GM19099 (cell line): ENCODE results near the gene EMX1.

Experiments used
- POLR2A ChIP-seq: IDR thresholded peaks from 3 replicates; pipeline ENCODE4 v1.6.1; 2011; ENCODE audit warnings: low read depth; ENCODE audit not compliant: insufficient read length; ENCODE audit errors: extremely low read depth

The EMX1 gene

DNA sequence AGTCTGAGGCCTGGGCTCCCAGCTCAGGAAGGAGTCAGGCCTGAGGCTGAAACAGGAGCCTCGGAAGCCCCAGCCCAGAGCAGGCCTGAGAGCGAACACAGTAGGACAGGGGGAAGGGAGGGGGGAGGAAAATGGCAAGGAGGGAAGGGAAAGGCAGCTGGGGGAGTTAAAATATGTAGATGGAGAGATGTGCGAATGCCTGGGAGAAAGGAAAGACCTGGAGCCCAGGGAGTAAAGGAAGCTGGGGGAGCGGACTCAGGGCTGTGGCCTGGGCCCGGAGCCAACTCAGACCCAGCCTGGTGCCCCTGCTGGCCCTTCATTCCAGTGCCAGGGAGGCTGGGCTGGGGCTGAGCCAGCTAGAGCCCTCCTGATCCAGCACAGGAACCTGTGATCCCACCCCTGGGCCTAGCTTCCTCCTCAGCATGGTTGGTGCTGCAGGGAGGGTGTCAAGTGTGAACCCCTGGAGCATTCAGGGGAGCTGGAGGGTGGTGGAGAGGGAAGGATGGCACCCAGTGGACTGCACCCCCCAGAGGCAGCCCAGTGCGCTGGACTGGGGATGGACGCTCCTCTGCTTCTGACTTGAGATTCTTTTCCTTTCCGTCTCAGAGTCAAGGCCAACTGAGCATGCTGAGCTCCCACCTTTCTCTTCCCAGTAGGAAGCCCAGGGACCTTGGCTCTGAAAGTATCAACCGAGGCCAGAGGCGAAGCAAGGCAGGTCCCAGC lies 46.3 kb downstream of the EMX1 start:
- TF ChIP-seq POLR2A, result no peak

DNA sequence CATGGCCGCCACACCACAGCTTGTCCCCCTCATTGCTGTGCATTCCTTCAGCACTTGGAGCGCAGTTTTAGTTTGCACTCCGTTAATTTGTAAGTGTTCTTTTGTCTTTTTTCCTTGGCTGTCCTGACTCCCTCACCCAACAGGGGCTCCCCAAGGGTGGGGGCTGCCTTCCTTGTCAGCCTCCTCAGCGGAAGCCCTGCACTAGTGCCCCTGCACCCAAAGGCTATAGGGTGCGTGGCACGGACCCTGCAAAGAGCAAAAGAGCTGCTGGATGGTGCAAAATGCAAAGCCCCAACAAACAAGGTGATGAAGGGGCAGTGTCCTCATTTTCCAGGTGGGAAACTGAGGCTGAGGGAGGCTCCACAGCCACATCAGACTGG lies 46.8 kb downstream of the EMX1 start:
- TF ChIP-seq POLR2A, result no peak

DNA sequence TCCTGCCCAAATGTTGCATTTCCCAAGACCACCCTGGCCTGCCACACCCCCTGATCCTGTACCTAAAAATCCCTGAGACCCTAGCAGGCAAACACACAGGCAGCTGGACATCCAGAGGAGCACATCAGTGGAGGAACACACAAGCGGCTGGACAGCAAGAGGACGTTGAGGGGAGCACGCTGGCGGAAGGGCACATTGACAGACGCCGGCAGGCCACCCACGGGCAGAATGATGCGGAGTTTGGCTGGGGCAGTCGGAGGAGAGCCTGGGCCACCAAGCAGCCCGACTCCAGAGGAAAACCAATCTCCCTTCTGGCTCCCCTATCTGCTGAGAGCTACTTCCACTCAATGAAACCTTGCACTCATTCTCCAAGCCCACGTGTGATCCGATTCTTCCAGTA lies 47.7 kb downstream of the EMX1 start:
- TF ChIP-seq POLR2A, result no peak

GRCh38 chr2:72965770-72966450 lies 48.6 kb downstream of the EMX1 start:
- TF ChIP-seq POLR2A, result no peak

DNA sequence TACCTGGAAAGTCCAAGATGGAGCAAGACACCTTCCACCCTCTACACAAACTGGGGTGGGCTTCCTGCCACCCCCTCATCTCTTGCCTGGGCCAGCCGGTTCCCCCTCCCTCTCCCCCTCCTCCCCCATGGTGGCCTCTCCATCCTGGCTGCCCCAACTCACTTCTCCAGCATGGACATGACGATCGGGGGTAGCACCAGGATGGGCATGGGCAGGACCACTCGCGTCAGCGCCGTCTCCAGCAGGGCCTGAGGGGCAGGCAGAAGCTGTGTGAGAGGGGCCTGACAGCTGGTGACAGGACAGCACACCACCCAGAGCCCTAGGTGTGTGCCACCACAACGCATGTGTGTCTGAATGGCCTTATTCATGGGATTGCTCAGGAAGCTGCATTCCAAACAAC lies 51.0 kb downstream of the EMX1 start:
- no peak for TF ChIP-seq POLR2A

DNA sequence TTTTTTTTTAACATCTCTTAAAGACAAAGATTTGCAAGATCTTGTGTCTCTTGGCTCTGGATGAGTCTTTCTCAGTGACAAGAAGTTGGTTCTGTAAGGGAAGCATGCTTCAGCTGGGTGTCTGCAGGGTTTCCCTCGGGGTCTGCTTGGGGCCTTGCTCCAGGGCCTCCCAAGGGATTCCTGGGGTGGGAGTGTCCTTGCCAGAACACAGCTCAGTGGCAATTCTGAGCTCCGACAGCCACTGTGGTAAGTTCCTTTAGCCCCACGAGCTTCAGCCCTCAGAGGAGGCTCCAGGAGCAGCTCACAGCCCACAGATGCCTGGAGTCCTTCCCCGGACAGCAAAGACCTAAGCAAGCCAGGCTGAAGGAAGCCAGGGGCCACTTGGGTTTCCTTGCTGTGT lies 52.4 kb downstream of the EMX1 start:
- TF ChIP-seq POLR2A, result no peak

GRCh38 chr2:72971036-72971435 lies 53.7 kb downstream of the EMX1 start:
- no peak for TF ChIP-seq POLR2A

DNA sequence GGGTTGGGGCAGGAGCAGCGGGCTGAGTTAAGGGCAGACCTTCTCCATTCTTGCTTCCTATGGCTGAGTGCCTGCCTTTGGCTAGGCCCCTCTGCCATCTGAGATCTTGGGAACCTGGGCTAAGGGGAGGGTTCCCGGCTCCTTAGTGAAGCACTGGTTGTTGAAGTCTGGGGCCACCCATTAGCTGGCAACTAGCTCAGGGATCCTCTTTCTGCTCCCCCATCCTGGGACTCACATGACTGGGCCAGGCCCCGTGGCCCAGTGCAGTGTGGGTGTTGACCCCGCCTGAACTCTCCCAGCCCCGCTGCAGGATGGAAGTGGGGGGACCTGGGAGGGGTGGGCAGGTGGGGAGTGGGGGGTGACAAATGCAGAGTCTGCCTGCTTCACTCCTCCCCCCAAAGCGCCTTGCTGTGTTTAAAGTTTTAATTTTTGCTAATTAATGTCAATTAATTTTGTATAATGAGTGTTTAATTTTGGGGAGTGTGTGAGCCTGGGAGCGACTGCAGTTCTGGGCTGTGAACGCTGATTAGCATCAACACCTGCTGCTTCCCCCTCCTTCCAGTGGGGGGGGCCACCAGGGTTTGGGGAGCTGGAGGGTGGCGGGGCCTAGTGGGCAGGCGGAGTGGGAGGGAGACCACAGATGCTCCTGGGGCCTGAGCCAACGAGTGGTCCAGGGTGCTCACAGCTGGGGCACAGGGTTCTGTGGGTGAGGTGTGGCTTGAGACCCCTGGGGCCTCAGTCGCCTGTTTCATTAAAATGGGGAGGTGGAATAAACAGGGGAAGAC lies 55.2 kb downstream of the EMX1 start:
- TF ChIP-seq POLR2A, result no peak

DNA sequence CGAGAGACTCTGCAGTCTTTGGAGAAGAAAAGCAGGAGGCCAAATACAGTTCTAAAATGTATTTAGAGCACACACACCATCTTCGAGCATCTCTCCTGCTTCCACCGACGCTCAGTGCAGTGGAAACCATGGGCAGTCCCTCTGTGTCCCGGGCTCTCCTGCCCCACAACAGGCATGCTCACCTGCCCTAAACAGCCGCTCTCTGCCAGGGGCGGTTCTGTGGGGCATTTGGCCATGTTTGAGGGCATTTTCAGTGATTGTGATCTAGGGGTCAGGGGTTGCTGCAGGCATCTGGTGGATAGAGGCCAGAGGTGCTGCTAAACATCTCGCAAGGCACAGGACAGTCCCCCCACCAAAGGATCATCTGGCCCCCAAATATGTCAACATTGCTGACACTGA lies 55.8 kb downstream of the EMX1 start:
- TF ChIP-seq POLR2A, result no peak

DNA sequence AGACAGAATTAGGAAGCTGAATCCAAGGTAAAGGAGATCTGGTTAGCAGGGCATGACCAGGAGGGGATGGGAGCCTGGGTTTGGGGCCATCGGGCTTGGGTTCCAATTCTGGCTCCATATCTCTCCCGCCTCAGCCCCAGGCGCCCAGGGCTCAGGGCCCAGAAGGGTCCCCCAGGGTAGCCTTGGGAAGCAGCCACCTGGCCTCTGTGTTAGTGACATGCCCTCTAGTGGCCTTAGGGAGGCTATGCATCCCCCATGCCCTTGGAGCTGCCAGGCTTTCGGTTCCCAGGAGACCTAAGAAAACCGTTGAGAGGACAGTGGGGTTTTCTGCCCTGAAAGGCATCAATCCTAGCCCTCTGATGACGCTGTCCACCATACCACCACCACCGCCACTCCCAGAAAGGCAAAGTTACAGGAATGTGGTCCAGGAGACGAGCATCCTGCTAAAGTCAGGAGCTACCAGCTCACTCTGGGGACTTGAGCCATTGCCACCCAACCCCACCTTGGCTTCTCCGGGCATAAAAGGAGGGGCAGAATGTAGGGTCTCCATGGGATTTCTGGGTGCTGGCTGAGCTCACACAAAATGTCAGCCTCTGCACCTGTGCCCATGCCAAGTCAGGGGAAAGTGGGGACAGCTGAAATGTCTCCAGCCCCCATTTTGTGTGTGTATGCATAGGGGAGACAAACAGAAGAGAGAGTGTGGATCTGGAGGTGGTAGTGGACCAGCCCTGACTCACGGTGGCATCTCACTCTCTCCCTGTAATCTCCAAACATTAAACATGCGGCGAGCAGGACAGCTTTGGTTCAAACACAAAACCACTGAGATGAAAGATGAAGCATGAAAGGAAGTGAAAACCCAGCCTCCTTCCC lies 56.5 kb downstream of the EMX1 start:
- no peak for TF ChIP-seq POLR2A

DNA sequence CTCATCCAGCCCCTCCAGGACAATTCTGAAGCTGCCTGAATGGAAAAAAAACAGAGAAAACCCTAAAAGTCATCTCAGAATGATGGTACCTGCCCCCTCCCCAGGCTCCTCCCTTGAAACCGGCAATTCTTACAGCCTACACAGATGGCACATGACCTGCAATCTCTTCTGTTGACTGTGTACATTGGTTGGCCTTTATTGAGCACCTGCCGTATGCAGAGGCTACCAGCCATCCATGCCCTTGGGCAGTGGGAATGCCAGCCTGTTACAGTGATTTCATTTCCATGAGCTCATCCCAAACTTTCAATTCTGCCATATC lies 57.1 kb downstream of the EMX1 start:
- no peak for TF ChIP-seq POLR2A

GRCh38 chr2:72975017-72975416 lies 57.7 kb downstream of the EMX1 start:
- TF ChIP-seq POLR2A, result no peak

- no peak for TF ChIP-seq POLR2A
Measured at GRCh38 chr2:72979896-72980295, 62.6 kb downstream of the EMX1 start.

GRCh38 chr2:72980535-72981217 lies 63.4 kb downstream of the EMX1 start:
- no peak for TF ChIP-seq POLR2A

DNA sequence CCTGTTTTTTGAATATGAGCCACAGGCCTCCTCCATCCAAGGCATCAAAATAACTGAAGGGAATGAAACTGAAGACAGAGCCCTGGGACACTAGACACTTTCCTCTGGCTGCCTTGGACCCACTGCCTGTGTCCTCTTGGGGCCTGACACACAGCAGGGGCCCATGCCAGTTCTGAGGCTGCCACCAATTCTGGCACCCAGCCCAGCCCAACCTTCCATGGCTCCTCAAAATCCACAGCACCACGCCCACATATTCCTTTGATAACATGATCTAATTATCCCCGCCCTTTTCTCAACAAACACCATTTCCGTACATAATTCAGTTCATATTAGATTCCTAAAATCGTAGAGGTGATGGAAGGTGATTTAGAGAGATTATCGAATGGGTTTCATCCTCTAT lies 64.2 kb downstream of the EMX1 start:
- TF ChIP-seq POLR2A, result no peak

GRCh38 chr2:72982219-72982618 lies 64.9 kb downstream of the EMX1 start:
- TF ChIP-seq POLR2A, result no peak
